Upper lobe of right lung (tissue), 1 donor: ENCODE measurements around the gene SPSB1. TPM values are rescaled to one million over a fixed set of nuclear protein-coding genes. Genes with fewer than 3 reads are reported as not detected.

Experiments used
- ATAC-seq: fragments of 200-7000 bp; cut with Tn5 transposase; one replicate; pipeline ENCODE4 v1.9.1; 2020; ENCODE audit warnings: mild to moderate bottlenecking, moderate library complexity
- DNase-seq: peaks from one replicate; pipeline ENCODE4 v3.0.0-alpha.2; 2020
- H3K27ac ChIP-seq: fragments of 200-600 bp; one replicate; pipeline ENCODE4 v1.8.0; 2022
- H3K27me3 ChIP-seq: fragments of 200-600 bp; one replicate; pipeline ENCODE4 v1.8.0; 2022; ENCODE audit warnings: mild to moderate bottlenecking
- H3K36me3 ChIP-seq: fragments of 200-600 bp; one replicate; pipeline ENCODE4 v1.8.0; 2022
- H3K4me1 ChIP-seq: fragments of 200-600 bp; one replicate; pipeline ENCODE4 v1.8.0; 2022
- H3K4me3 ChIP-seq: fragments of 200-600 bp; one replicate; pipeline ENCODE4 v1.8.0; 2022; ENCODE audit warnings: mild to moderate bottlenecking
- H3K9me3 ChIP-seq: fragments of 200-600 bp; one replicate; pipeline ENCODE4 v1.8.0; 2022
- intact Hi-C: fragments of 100-400 bp; cut with DNase I; formaldehyde crosslinking; loops from one replicate; pipeline ENCODE4 v1.11.0; 2022
- total RNA-seq: library from RNA; stranded (reverse); fragmentation: NEBNext Ultra II Directional; extraction: Animal tissue kit (Norgen Biotek cat#: 25700); gene quantifications from one replicate; pipeline ENCODE4 v1.2.1, GENCODE V29; 2021
- TF ChIP-seq, protein P1 (sequence below): fragments of 200-600 bp; IDR thresholded peaks from one replicate; pipeline ENCODE4 v1.8.0; 2022; ENCODE audit warnings: antibody characterized with exemption
- donor health status: DM: no; HTN: yes; CAD: no; lungs with severe emphysema.

The SPSB1 gene
- total RNA-seq, 1 donor from 2014 or later, result 29.0 TPM

DNA sequence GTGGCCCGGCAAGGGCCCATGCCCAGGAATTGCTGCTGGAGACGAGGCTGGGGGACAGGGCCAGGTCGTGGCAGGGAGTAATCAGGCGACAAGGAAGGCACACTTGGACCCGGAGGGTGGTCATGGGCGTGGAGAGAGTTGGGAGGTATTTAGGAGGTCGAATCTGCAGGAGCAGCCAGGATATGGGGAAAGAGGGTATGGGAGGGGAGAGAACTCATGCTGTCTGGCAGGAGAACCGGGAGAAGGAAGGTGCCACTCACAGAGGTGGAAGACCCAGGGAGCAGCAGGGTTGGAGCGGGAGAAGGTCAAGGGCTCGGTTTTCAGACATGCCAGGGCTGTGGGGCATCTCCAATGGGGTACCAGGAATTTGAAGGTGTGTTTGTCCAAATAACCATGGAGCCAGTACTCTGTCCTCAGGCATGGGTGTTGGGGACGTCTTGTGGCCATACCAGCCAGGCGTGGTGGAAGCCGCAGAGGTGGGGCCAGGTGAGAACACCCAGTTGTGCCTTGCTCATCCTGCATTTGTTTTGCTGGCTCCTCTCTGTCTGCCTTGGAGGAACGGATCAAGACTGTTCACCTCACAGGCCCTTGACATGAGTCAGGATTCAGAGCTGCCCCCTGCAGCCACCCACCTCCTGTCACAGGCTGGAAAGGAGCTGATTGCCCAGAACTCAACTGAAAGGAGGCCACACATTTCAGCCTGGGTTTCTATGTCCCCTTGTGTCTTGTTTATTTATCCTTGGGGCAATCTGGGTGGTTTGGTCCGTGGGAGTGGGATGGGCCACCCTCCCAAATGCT lies 111.6 kb downstream of the SPSB1 start:
- Histone ChIP-seq H3K36me3 (no peaks in the 10 kb centered on the region), H3K4me3 (no peak overlapping the region), H3K27ac (no peak overlapping the region), H3K27me3 (no peaks in the 10 kb centered on the region), H3K4me1 (peaks cover 20% of the 10 kb centered on the region), H3K9me3 (no peaks in the 10 kb centered on the region)
- DNase-seq, result no peak
- no peak for ATAC-seq
- TF ChIP-seq, protein P1, sequence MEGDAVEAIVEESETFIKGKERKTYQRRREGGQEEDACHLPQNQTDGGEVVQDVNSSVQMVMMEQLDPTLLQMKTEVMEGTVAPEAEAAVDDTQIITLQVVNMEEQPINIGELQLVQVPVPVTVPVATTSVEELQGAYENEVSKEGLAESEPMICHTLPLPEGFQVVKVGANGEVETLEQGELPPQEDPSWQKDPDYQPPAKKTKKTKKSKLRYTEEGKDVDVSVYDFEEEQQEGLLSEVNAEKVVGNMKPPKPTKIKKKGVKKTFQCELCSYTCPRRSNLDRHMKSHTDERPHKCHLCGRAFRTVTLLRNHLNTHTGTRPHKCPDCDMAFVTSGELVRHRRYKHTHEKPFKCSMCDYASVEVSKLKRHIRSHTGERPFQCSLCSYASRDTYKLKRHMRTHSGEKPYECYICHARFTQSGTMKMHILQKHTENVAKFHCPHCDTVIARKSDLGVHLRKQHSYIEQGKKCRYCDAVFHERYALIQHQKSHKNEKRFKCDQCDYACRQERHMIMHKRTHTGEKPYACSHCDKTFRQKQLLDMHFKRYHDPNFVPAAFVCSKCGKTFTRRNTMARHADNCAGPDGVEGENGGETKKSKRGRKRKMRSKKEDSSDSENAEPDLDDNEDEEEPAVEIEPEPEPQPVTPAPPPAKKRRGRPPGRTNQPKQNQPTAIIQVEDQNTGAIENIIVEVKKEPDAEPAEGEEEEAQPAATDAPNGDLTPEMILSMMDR, result no peak
- intact Hi-C loops, result no loop called here

DNA sequence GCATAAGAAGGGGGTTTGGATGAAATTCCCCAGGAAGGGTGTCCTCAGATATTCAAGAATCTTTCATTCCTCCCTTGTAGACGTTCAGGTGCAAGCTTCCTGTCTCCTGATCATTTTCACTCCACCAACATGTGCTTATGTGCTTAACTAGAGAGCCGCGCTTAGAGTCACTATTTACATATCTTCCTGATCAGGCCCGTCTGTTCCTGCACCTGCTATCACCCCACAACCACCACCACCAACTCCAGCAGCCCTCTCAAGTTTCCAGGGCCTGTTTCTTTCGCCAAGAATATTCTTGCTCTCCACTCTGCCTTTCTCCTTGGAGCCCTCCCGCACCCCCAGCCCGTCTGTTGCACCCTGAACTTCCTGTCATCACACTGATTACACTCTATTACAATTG lies 113.4 kb downstream of the SPSB1 start:
- intact Hi-C loops, result loop anchor here (5.0 kb wide), 1 partner anchor 34 kb away; no protein-coding TSS in a partner anchor
- H3K9me3 ChIP-seq, result no peaks in the 10 kb centered on the region
- H3K27me3 ChIP-seq, result no peaks in the 10 kb centered on the region
- TF ChIP-seq, protein P1, result no peak
- ATAC-seq (no peak), DNase-seq (no peak)
- H3K36me3 ChIP-seq, result no peaks in the 10 kb centered on the region
- H3K27ac ChIP-seq, result no peak overlapping the region
- H3K4me3 ChIP-seq, result no peak overlapping the region
- H3K4me1 ChIP-seq, result peaks cover 6% of the 10 kb centered on the region

DNA sequence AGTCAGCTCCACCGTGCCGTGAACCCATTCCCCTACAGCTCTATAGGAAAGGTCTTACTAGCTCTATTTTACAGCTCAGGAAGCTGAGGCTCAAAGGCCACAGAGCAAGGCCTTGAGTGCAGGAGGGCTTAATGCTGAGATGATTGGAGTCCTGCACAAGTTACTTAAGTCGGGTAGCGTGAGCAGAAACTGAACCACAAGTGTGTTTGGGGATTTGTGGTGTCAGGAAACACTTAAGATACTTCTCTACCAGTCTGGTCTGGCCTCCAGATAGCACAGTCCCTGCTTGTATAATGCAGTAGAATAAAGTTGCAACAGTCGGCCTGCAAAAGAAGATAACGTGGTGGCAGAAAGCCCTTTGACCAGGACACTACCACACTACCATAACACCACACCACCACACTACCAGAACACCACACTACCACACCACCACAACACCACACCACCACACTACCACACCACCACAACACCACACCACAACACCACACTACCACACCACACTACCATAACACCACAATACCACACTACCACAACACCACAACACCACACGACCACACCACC lies 118.1 kb downstream of the SPSB1 start:
- H3K27me3 ChIP-seq, result no peaks in the 10 kb centered on the region
- intact Hi-C loops, result no loop called here
- no peaks in the 10 kb centered on the region for H3K36me3 ChIP-seq
- no peak for DNase-seq
- TF ChIP-seq, protein P1, result no peak
- ATAC-seq, result peak; percentile 56
- no peak overlapping the region for H3K4me3 ChIP-seq
- H3K9me3 ChIP-seq, result no peaks in the 10 kb centered on the region
- H3K4me1 ChIP-seq, result peaks cover 19% of the 10 kb centered on the region
- no peak overlapping the region for H3K27ac ChIP-seq

DNA sequence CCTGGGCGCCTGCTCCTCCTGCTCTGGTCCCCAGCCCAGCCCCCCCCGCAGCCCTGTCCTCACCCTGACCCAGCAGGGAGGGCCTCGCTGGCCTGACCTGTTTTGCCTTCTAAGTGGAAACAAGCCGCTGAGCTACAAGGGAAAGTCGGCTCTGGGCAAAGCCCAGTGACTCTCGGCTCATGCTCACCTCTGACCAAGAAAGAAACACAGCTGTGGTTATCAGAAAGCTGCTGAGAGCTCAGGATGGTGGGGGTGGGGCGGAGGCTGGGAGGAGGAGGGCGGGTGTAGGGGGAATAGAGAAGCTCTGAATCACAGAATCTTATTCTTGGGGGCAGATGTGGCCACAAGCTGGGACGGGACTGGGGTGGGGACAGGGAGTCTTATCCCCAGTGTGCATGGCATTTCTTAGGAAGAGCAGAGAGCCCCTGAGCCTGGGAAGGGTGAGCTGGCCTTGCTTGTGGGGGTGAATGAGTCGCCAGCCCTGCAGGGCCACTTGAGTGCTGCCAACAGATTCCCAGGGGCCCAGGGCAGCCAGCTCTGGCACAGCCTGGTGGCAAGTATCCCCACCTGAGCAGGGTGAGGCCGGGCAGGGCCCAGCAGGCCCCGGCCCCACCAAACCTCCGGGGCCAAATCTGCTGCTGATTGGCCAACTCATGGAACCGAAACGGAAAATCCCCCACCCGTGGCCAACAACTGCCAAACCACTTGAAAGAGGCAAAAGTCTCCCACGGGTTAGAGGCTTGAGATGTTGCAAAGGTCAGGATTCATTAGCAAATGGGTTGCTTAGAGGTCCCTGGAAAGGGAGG lies 120.6 kb downstream of the SPSB1 start:
- H3K27me3 ChIP-seq, result no peaks in the 10 kb centered on the region
- peaks cover 19% of the 10 kb centered on the region for H3K4me1 ChIP-seq
- DNase-seq (peak; percentile 69), ATAC-seq (peak; percentile 74)
- no peaks in the 10 kb centered on the region for H3K9me3 ChIP-seq
- no peak overlapping the region for H3K4me3 ChIP-seq
- no peaks in the 10 kb centered on the region for H3K36me3 ChIP-seq
- TF ChIP-seq, protein P1, result no peak
- H3K27ac ChIP-seq, result peak overlapping the region; percentile 78
- intact Hi-C loops, result no loop called here

DNA sequence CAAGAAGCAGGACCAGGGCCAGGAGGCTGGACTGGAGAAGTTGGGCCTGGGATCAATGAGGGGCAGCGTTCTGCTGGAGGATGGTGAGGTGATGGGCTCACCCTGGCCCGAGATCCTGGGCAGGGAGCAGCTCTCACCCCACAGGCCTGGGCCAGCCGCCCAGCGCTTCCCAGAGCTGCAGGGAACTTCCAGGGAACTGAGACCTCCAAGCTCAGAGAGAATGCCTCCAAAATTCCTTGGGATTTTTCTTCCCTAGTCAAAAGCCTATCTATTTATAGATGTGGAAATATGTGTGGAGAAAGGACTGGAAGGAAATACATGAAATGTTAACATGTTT lies 121.2 kb downstream of the SPSB1 start:
- DNase-seq (peak; percentile 66), ATAC-seq (peak; percentile 21)
- H3K4me3 ChIP-seq, result no peak overlapping the region

More for the DNA sequence above, 121.2 kb downstream of the SPSB1 start:
- intact Hi-C loops, result no loop called here
- H3K27me3 ChIP-seq, result no peaks in the 10 kb centered on the region
- TF ChIP-seq, protein P1, result no peak
- no peaks in the 10 kb centered on the region for H3K36me3 ChIP-seq
- no peaks in the 10 kb centered on the region for H3K9me3 ChIP-seq
- H3K4me1 ChIP-seq, result peaks cover 19% of the 10 kb centered on the region
- peak overlapping the region; percentile 78 for H3K27ac ChIP-seq
